Activated CD4-positive, alpha-beta T cell treated with anti-CD3 and anti-CD28 coated beads for 4 hours (primary cell): ENCODE results near the gene IPMK.

Source experiments
- DNase-seq, 2 donors: peaks; one replicate each; pipeline ENCODE4 v3.0.0-alpha.2; 2020

IPMK gene

DNA sequence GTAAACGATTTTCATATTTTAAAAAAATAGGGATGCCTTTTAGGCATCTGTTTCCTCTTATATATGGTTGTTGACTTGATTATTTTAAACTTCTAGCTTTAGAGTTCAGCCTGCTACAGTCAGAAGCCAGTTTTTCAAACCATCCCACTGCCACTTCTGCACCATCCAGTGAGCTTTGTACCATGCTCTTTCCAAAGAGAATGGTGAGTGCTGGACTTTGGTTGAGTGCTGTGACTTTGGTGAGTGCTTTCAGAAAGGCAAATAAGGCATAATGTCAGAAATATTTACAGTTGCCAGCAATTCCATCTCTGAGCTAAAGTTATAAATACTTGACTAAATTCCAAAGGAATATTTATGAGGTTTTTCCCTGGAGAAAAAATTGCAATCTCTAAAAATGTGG, 117.4 kb downstream of the IPMK start:
- no peak for DNase-seq

DNA sequence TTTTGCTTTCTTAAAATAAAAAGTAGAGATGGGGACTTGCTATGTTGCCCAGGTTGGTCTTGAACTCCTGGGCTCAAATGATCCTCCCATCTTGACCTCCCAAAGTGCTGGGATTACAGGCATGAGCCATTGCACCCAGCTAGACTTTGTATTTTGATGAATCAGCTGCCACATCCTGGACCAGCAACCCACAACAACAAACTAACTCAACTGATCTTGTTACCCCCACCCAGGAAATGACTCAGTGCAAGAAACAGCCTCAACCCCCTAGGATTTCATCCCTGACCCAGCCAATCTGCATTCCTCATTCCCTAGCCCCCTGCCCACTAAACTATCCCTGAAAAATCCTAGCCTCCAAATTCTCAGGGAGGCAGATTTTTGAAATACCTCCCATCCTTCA, 123.8 kb downstream of the IPMK start:
- no peak for DNase-seq
